CD4-positive, CD25-positive, alpha-beta regulatory T cell (primary cell): ENCODE data around the gene ZNF341. TPM values are rescaled to one million over a fixed set of nuclear protein-coding genes. Genes with fewer than 3 reads are reported as not detected.
"Not testable (repeated sequence)": the region's sequence is repeated elsewhere in the genome, so short reads cannot be mapped to it uniquely, and the experiment has no call there.

ENCODE experiments used
- ATAC-seq, 2 donors: fragments of 150-1000 bp; cut with Tn5 transposase; one replicate each; pipeline ENCODE4 v1.10.0; 2021; ENCODE audit warnings: low read depth in 2 of 2, moderate number of reproducible peaks in 2 of 2, moderate library complexity in 1 of 2
- DNase-seq, 3 donors: peaks; one replicate each; pipeline versions ENCODE4 v3.0.0 to v3.0.0-alpha.2; 2012 to 2022; ENCODE audit warnings: mixed read lengths in 1 of 3
- H3K27ac ChIP-seq: one replicate; pipeline ENCODE4 v1.7.0; 2013; ENCODE audit warnings: mild to moderate bottlenecking, low read length; ENCODE audit not compliant: insufficient read depth, poor library complexity, severe bottlenecking
- H3K27me3 ChIP-seq: one replicate; pipeline ENCODE4 v1.7.0; 2013; ENCODE audit warnings: low read length; ENCODE audit not compliant: control insufficient read depth, insufficient read depth
- H3K36me3 ChIP-seq: one replicate; pipeline ENCODE4 v1.7.0; 2013; ENCODE audit warnings: mild to moderate bottlenecking, low read length, moderate library complexity; ENCODE audit not compliant: control insufficient read depth, insufficient read depth
- H3K4me1 ChIP-seq: 2 replicates; pipeline ENCODE4 v1.7.0; 2013; ENCODE audit warnings: mild to moderate bottlenecking, low read length; ENCODE audit not compliant: insufficient read depth, control insufficient read depth, poor library complexity, severe bottlenecking
- H3K4me3 ChIP-seq: one replicate; pipeline ENCODE4 v1.7.0; 2013; ENCODE audit warnings: low read depth, mild to moderate bottlenecking, low read length, moderate library complexity
- H3K9me3 ChIP-seq, 2 experiments: 1 replicate in 1 of 2; 2 replicates in 1 of 2; pipeline ENCODE4 v1.7.0; 2013; ENCODE audit warnings: low read length in 2 of 2, mild to moderate bottlenecking in 1 of 2, moderate library complexity in 1 of 2; ENCODE audit not compliant: control insufficient read depth in 2 of 2
- H3K27ac Mint-ChIP-seq, 3 donors: one replicate each; pipeline ENCODE4 v1.8.0; 2020 to 2022; ENCODE audit warnings: mild to moderate bottlenecking in 3 of 3, mixed read lengths in 3 of 3, moderate library complexity in 2 of 3
- H3K27me3 Mint-ChIP-seq: one replicate; pipeline ENCODE4 v1.8.0; 2022; ENCODE audit warnings: mild to moderate bottlenecking, mixed read lengths
- H3K36me3 Mint-ChIP-seq: one replicate; pipeline ENCODE4 v1.8.0; 2020; ENCODE audit warnings: mixed read lengths
- H3K4me1 Mint-ChIP-seq, 4 donors: one replicate each; pipeline ENCODE4 v1.8.0; 2020 to 2022; ENCODE audit warnings: mixed read lengths in 4 of 4, mild to moderate bottlenecking in 1 of 4
- H3K4me3 Mint-ChIP-seq, 4 donors: one replicate each; pipeline ENCODE4 v1.8.0; 2020 to 2022; ENCODE audit warnings: mild to moderate bottlenecking in 4 of 4, mixed read lengths in 4 of 4, moderate library complexity in 3 of 4
- H3K9me3 Mint-ChIP-seq, 7 donors: one replicate each; pipeline ENCODE4 v1.8.0; 2020 to 2022; ENCODE audit warnings: mixed read lengths in 7 of 7, mild to moderate bottlenecking in 3 of 7, moderate library complexity in 2 of 7
- polyA plus RNA-seq, 4 donors: library from polyadenylated mRNA; unstranded; fragments of 300-500 nt; fragmentation: Illumina TruSeq; gene quantifications; one replicate each; pipeline ENCODE4 v1.2.3, GENCODE V29; 2021
- total RNA-seq: library from RNA; stranded (reverse); gene quantifications from one replicate; pipeline ENCODE4 v1.2.3, GENCODE V29; 2022

Gene ZNF341
- total and polyA plus RNA-seq, 5 donors from 2014 or later: 0.89 to 4.6 (median 1.3) TPM

DNA sequence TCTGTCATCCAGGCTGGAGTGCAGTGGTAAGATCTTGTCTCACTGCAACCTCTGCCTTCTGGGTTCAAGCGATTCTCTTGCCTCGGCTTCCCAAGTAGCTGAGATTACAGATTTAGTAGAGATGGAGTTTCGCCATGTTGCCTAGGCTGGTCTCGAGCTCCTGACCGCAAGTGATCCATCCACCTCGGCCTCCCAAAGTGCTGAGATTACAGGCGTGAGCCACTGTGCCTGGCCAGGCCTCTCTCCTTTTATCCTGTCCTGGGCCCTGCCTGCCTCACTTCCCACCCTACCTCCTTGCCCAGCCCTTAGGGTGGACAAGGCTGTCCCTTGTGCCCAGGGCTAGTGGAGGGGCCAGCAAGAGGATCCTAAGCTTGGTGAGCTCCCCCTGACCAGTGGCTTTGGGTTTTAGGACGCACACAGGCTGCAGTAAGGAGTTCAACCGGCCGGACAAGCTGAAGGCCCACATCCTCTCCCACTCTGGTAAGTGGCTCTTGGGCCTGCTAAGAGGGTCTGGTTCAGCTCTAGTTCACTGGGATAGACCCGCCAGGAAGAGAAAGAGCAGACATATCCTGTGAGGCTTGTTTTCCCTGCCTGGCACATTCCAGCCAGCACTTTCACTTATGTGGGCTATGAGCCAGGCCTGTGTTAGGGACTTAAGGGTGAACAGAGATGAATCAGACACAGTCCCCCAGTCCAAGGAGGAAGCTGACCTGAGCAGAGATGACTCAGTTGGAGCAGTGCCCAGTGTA lies 57.5 kb downstream of the ZNF341 start:
- Mint-ChIP-seq H3K4me3 (no peak overlapping the region), H3K4me1 (peaks cover 0 to 10% (median 6%) of the 10 kb centered on the region in 4 donors), H3K9me3 (no peaks in the 10 kb centered on the region), H3K27me3 (no peaks in the 10 kb centered on the region), H3K36me3 (peaks cover 21% of the 10 kb centered on the region), H3K27ac (peak overlapping the region in 1 of 3 donors; percentile 71)
- Histone ChIP-seq H3K36me3 (no peaks in the 10 kb centered on the region), H3K27ac (no peak overlapping the region), H3K27me3 (no peaks in the 10 kb centered on the region), H3K9me3 (no peaks in the 10 kb centered on the region), H3K4me3 (no peak overlapping the region), H3K4me1 (peaks cover 15% of the 10 kb centered on the region)
- DNase-seq (no peak), ATAC-seq (no peak)

DNA sequence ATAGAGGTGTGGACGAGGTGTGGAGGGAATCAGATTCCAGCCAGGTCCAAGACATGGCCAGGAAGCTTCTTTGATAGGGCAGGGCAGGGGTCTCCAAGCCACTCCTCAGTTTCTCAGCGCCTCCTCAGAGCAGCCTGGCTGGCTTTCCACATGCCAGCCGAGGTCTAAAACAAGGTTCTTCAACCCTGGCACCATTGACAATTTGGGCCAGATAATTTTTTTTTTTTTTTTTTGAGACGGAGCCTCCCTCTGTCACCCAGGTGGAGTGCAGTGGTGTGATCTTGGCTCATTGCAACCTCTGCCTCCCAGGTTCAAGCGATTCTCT lies 58.0 kb downstream of the ZNF341 start:
- no peaks in the 10 kb centered on the region for H3K36me3 ChIP-seq
- H3K4me3 ChIP-seq: no peak overlapping the region
- Mint-ChIP-seq H3K4me1 (peaks cover 0 to 10% (median 6%) of the 10 kb centered on the region in 4 donors), H3K9me3 (no peaks in the 10 kb centered on the region), H3K4me3 (no peak overlapping the region), H3K27me3 (no peaks in the 10 kb centered on the region), H3K27ac (peak overlapping the region in 1 of 3 donors; percentile 71), H3K36me3 (peaks cover 21% of the 10 kb centered on the region)
- no peaks in the 10 kb centered on the region for H3K9me3 ChIP-seq
- peaks cover 15% of the 10 kb centered on the region for H3K4me1 ChIP-seq
- H3K27ac ChIP-seq: no peak overlapping the region
- H3K27me3 ChIP-seq: no peaks in the 10 kb centered on the region
- DNase-seq (no peak), ATAC-seq (no peak)

DNA sequence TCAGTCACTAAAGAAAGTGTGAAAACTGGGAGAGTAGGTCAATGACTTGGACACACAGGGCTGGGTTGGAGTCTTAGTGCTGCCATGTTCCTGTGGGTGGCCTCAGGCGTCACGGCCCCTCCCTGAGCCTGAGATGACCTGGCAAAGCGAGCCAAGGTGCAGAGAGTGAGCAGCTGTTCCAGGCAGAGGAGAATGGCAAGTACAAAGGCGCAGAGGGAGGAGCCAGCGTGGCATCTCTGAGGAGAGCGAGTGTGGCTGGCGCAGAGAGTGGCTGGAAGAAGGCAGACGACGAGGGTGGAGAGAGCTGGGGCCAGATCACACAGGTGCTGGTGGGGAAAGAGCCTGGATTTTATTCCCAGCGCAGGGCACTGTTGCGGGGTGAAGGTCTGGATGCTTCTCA lies 58.8 kb downstream of the ZNF341 start:
- Mint-ChIP-seq H3K9me3 (no peaks in the 10 kb centered on the region), H3K4me3 (no peak overlapping the region), H3K4me1 (peaks cover 0 to 8% (median 5%) of the 10 kb centered on the region in 4 donors), H3K27me3 (no peaks in the 10 kb centered on the region), H3K27ac (no peak overlapping the region), H3K36me3 (peaks cover 21% of the 10 kb centered on the region)
- ATAC-seq: no peak
- Histone ChIP-seq H3K27ac (no peak overlapping the region), H3K4me3 (no peak overlapping the region), H3K4me1 (peaks cover 14% of the 10 kb centered on the region), H3K36me3 (no peaks in the 10 kb centered on the region), H3K27me3 (no peaks in the 10 kb centered on the region), H3K9me3 (no peaks in the 10 kb centered on the region)
- DNase-seq: no peak

DNA sequence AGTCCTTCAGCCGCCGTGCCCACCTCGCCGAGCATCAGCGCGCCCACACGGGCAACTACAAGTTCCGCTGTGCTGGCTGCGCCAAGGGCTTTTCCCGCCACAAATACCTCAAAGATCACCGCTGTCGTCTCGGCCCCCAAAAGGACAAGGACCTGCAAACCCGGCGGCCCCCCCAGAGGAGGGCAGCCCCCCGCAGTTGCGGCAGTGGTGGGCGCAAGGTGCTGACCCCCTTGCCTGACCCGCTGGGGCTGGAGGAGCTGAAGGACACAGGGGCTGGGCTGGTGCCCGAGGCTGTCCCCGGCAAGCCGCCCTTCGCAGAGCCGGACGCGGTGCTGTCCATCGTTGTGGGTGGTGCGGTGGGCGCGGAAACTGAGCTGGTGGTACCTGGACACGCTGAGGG lies 59.2 kb downstream of the ZNF341 start:
- Mint-ChIP-seq H3K27ac (no peak overlapping the region), H3K27me3 (no peaks in the 10 kb centered on the region), H3K4me3 (no peak overlapping the region), H3K4me1 (peaks cover 0 to 8% (median 4%) of the 10 kb centered on the region in 4 donors), H3K9me3 (no peaks in the 10 kb centered on the region), H3K36me3 (peaks cover 21% of the 10 kb centered on the region)
- H3K36me3 ChIP-seq: no peaks in the 10 kb centered on the region
- no peak overlapping the region for H3K27ac ChIP-seq
- no peaks in the 10 kb centered on the region for H3K9me3 ChIP-seq
- no peaks in the 10 kb centered on the region for H3K27me3 ChIP-seq
- DNase-seq (no peak), ATAC-seq (no peak)
- peaks cover 10% of the 10 kb centered on the region for H3K4me1 ChIP-seq
- H3K4me3 ChIP-seq: no peak overlapping the region

DNA sequence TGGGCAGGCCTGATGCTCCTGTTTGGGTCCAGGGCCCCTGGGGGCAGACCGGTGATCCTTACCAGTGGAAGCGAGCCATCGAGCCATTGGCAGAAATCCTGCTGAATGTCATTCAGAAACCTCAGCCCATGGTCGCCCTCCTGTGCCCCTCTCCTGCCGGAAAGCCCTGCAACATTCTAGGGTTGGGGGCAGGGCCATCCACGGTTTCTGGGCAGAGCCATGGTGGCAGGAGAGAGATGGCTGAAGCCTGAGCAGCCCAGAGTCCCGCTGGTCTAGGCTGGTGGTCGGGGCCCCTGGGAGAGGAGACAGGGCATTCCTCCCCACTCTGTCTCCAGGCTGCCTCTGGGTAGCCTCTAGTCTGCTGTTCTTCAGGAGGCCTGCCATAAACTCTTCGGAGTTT lies 59.7 kb downstream of the ZNF341 start:
- Mint-ChIP-seq H3K27me3 (no peaks in the 10 kb centered on the region), H3K27ac (no peak overlapping the region), H3K36me3 (peaks cover 21% of the 10 kb centered on the region), H3K4me1 (peaks cover 0 to 8% (median 2%) of the 10 kb centered on the region in 4 donors), H3K4me3 (no peak overlapping the region), H3K9me3 (no peaks in the 10 kb centered on the region)
- Histone ChIP-seq H3K4me3 (no peak overlapping the region), H3K9me3 (no peaks in the 10 kb centered on the region), H3K36me3 (no peaks in the 10 kb centered on the region), H3K27me3 (no peaks in the 10 kb centered on the region), H3K27ac (no peak overlapping the region), H3K4me1 (peaks cover 9% of the 10 kb centered on the region)
- DNase-seq (no peak), ATAC-seq (no peak)

DNA sequence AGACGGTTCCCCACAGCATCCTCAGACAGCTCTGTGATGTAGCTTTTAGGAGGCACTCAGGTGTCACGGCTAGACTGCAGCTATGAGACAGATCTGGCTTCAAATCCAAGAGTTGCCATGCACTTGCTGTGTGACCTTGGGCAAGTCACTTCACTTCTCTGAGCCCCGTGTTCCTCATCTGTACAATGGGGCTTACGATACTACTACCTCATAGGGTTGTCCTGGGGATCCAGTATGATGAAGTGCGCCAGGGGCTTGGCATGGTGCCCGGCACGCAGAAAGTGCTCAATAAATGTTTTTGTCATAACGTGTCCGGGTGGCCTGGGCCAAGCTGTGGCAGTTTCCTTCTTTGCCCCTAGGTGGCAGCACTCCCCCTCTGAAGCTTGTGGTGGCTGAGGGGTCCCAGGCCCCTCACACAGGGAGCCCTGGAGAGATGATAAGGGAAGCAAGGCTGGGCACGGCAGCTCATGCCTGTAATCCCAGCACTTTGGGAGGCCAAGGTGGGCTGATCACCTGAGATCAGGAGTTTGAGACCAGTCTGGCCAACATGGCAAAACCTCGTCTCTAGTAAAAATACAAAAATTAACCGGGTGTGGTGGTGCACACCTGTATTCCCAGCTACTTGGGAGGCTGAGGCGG lies 60.3 kb downstream of the ZNF341 start:
- DNase-seq (peak; percentile 22 to 54 (median 42)), ATAC-seq (peak; percentile 28 to 39)
- H3K36me3 ChIP-seq: no peaks in the 10 kb centered on the region
- H3K9me3 Mint-ChIP-seq: no peaks in the 10 kb centered on the region
- no peak overlapping the region for H3K27ac Mint-ChIP-seq
- H3K4me1 ChIP-seq: peaks cover 7% of the 10 kb centered on the region
- H3K4me3 Mint-ChIP-seq: peak overlapping the region in 1 of 4 donors; percentile 35
- no peaks in the 10 kb centered on the region for H3K27me3 ChIP-seq
- H3K27me3 Mint-ChIP-seq: no peaks in the 10 kb centered on the region
- peaks cover 0 to 6% (median 1%) of the 10 kb centered on the region in 4 donors for H3K4me1 Mint-ChIP-seq
- H3K36me3 Mint-ChIP-seq: peaks cover 21% of the 10 kb centered on the region
- no peak overlapping the region for H3K4me3 ChIP-seq
- H3K27ac ChIP-seq: no peak overlapping the region
- no peaks in the 10 kb centered on the region for H3K9me3 ChIP-seq

DNA sequence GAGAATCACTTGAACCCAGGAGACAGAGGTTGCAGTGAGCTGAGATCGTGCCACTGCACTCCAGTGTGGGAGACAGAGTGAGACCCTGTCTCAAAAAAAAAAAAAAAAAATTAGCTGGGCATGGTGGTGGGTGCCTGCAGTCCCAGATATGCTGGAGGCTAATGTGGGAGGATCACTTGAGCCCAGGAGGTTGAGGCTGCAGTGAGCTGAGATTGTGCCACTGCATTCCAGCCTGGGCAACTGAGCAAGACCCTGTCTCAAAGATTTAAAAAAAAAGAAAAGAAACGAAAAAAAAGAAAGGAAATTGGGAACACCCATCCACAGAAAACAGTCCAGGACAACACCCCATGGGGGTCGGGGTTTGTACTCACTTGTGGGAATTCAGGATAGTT lies 60.8 kb downstream of the ZNF341 start:
- ATAC-seq, H3K27me3 ChIP-seq, H3K9me3 Mint-ChIP-seq, H3K36me3 ChIP-seq, H3K4me3 ChIP-seq, H3K27ac ChIP-seq, H3K27ac Mint-ChIP-seq, DNase-seq, H3K9me3 ChIP-seq, H3K27me3 Mint-ChIP-seq, H3K4me3 Mint-ChIP-seq, H3K4me1 ChIP-seq, H3K4me1 Mint-ChIP-seq: not testable (repeated sequence)
- peaks cover 21% of the 10 kb centered on the region for H3K36me3 Mint-ChIP-seq
